DMS114 treated with DMSO at 0.1 percent for 48 hours (cell line): Measurements from ENCODE around the gene DLGAP3.

ENCODE experiments used
- DNase-seq: peaks from one replicate; lab custom pipeline; 2025; ENCODE audit not compliant: unreplicated experiment; lab: John Stamatoyannopoulos, UW

Gene DLGAP3

DNA sequence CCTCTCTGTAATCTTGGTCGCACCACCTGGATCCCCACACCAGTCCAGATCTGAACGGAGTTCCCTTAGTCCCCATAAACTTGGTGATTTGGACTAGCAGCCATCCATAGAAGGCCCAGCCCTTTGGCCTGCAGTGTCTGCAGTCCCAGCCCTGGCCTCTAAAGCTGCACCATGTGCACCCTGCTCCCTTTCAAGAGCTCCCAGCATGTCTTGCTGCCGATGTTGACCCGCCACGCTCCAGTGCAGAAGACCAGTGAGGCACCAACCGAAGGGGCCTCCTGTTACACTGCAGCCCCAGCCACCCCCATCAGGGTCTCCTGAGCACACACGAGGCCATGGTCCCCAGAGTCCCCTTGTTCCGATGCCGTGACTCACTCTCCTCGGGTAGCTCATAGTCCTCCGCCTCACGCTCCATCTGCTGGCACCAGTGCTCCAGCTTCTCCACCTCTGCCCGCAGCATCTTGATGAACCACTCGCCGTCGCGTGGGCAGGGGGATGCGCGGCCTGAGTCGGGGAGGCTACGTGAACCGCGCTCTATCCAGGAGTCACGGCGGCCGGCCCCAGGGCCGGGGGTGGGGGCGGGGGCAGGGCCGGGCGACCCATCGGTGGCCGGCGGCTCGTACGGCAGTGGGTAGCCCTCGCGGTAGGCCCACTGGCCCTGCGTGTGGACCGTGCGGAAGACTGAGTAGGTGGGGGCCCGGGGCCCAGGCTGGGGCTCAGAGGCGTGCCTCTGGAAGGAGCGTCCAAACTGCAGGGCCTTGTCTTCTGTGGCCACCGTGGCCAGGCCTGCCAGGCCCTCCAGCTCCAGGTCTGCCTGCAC, 61.0 kb downstream of the DLGAP3 start:
- DNase-seq: no peak

DNA sequence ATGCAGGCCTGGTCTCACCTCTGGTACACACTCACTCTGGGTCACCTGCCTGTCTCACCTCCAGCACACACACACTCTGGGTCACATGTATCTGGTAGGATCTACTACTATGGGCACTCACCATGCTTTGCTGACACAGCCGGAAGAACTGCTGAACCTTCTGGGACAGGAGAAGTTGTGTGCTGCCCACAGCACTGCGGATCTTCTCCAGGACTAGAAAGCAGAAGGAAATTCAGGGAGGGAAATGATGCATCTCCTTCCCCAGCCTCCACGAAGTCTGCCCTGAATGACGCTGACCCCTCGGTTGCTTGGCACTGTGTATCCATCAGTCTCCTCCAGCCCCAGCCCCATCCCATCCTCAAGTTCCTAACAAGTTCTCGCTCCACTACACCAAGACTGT, 62.0 kb downstream of the DLGAP3 start:
- DNase-seq: no peak

DNA sequence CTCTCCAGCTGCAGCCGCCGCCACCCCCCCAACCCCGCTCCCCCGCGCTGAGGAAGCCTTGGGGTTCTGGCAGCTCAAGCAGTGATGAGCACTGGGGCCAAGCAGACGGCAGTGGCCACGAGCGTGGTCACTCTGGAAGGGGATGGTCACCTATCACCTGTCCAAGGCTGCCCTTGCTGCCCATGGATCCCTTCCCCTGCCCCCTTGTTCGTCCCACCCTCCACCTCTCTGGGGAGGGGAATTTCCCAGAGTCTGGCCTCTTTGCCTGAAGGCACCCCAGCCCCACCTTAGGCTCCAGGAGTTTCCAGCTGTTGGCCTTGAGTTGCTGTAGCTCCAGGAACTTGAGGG, 62.7 kb downstream of the DLGAP3 start:
- DNase-seq: no peak

DNA sequence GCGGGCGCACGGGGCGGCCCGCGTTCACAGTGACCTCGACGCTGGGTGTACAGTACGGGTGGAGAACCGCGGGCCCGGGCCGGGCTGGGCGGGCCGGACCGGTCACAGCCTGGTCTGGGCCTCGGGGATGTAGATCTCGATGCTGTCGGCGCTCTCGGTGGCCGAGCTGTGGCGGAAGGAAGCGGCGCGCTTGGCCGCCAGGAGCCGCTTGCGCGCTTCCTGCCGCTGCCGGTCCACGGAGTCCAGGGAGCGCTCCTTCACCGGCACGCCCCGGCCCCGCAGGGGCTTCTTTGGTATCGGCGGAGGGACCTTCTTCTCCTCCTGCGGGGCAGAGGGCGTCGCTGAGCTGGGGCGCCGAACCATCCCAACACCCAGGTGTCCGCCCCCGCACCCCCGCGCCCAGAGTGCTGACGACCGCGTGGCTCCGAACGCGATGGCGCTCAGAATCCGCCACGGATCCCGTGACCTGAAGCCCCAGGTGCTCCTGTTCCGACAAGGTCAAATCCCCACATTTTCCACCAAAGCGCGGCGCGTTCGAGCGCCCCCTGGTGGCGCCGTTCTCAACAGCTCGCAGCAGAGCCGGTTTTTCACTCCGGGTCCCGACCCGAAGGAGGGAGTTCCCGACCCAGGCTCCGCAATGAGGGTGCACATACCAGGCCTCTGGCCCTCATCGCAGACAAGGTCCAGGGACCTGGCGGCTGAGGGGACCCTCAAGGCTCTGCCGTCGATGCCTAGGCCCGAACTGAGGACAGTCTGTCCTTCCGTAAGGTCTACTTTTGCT, 63.3 kb downstream of the DLGAP3 start:
- DNase-seq: peak; percentile 16

DNA sequence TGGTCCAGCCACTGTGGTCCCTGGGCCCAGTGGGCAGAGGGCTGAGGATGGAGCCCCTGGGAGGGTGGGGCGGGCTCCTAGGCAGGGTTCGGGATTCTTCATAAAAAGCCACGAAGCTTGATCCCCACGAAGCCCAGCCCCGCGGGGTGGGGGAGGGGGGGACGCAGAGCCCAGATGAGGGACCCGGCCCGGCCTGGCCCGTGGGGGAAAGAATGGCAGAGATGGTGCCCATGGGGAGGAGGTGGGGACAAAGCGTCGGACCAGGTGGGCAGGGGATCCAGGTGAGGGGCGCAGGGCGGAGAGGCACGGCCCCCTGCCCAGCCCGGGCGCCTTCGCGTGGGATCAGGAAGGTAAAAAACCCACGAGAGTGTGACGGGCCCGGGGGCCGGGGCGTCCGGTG, 63.9 kb downstream of the DLGAP3 start:
- no peak for DNase-seq

DNA sequence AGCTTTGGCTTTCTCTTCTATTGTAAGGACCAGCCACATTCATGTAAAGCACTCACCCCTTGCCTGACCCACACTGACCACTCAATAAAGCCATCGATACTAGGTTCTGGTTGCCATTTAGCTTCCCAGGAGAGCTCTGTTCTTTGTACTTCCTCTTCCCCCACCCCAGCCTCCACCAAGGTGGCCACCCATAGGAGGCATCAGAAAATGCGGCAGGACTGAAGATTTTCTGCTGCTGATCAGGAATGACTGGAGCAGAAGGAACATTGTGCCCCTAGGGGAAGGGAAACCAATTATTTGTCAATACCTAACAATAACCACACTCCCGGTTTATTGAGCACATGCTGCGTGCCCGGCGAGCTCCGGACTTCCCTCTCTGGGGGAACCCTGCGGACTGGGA, 64.7 kb downstream of the DLGAP3 start:
- no peak for DNase-seq

DNA sequence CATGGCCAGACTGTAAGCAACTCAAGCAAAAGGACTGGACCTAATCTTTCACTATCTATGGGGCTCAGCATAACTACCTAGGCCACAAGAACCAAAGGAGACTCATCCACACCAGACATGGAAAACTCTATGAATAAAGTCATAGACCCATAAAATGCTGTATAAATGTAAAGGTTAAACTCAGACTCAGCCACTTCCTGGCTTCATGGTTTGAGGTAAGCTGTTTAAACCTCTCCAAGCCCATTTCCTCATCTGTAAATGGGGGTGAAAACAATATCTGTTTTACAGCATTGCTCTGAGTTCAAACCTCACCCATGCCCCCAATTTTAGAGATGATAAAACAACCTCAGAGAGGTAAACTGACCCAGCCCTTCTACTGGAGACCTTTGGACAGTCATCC, 65.9 kb downstream of the DLGAP3 start:
- DNase-seq: no peak

DNA sequence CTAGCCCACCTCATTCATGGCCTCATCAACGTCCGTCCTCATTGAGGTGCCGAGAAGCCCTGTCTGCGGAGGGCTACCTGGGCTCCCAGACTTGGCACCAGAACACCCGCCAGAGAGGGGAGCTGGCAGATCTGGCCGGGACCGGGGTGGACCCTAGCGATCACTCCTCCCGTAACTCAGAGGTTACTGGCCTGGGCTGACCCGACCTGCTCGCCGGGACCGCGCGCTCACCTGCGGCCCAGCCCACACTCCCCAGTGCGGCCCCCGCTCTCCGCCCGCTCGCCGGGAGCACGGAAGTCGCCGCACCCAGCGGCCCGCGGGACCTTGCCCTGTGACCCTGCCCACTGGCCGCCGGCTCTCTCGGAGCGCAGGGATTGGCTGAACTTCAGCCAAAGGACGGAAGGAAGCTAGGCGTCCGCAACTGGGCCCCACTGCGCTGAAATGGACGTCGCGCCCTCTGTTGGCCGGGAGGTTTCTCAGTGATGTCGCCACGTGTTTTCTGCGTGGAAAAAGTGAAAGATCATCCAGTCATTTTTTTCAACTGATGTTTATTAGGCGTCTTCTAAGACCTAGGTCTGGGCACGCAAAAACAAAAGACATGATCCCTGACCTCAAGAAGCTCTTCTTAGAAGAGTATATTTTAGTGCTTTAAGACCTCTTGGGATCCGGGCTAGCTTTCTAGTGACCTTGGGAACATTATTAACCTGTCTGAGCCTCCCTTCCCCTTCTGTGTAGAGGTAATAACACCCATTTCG, 69.8 kb downstream of the DLGAP3 start, which contains the start of gene SMIM12:
SMIM12 (minus strand) TSS at position 304 of the 755 bp plus-strand sequence. CDS start 3,772 bp downstream, outside the sequence.
- peak; percentile 85 for DNase-seq

DNA sequence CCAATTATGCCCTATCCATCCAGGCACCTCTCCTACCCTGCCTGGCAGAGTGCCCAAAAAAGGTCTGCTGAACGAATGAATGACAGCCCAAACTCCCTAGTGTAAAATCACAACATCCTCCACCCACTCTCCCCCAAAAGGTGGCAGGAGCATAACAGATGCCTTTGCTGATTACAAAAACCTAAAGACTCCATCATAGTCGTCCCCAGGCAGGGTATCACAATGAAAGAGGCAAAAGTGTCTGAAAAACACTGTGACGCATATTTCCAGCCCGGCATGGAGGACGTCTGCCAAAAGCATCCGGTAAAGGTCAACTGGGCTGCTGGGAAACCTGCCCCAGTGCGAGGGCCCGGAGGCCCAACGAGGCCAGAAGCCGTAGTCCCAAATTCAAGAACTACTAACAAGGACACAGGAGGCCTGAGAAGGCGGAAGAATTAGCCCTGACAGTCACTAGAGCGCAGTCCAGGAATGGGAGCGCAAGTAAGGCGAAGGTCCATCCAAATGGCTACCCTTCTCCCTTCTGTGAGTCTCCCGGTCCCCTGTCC, 70.5 kb downstream of the DLGAP3 start:
- DNase-seq: no peak

DNA sequence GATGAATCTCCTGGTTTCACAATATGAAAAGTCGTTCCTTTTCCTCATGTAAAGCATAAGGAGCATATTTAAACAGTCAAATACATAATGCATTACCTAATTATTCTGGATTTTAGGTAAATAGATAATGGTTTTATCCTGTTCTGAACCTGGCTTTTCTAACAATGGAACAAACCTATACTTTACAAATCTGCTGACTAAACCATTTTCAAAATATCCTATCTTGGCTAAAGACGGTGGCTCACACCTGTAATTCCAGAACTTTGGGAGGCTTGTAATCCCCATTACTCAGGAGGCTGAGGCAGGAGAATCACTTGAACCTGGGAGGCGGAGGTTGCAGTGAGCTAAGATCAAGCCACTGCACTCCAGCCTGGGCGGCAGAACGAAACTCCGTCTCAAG, 72.8 kb downstream of the DLGAP3 start:
- no peak for DNase-seq

DNA sequence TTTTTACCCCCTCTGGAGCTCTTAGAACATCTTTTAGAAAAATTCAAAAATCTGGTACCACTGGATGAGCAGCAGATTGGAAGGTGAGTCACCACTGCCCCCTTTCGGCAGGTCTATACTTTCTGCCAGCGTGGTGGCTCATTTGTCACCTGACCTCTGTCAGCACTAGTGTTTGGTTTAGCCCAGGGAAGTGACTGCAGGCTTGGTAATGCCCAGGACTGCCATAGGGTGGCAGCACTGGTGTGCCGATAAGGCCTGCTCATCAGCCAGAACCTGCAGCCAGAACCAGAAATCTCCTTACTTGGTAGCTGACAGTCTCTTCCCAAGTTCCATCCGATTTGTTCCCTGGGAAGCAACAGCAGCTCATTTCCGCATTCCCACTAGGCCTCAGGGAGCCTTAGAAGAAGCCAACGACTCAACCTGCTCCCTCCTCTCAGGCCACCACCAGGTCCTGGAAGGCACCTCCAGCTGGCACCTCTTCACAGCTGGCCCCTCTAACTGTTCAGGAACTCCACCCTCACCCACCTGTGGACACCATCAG, 76.7 kb downstream of the DLGAP3 start:
- DNase-seq: peak; percentile 84

DNA sequence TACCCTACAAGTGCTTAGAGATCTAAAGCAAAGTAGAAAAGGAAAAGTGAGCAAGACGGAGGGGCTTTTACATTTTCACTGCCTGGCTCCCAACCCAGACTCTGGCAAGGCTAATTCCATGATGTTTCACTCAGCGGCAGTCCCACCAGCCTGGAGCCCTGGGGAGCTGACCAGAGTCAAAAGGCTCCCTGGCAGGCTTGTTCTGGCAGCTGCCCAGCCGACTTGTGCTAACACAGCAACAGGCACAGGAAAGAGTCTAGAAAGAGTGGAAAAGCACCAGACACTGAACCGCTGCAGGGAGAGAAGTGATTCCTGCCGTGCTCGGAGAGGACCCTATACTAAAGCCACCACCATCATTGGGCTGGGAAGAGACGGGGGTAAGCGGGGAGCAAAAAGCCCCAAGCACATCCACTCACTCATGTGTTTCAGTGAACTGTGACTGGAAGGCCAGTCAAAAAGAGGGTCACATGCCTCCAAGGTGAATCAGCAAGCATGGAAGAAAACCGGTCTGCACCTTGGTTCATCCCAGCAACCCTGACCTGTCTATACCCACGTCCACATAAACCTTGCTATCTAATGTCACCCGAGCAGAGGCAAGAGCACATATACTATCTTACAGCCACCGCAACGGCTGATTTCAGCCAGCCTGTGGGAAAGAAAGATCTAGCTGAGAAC, 77.9 kb downstream of the DLGAP3 start:
- no peak for DNase-seq

DNA sequence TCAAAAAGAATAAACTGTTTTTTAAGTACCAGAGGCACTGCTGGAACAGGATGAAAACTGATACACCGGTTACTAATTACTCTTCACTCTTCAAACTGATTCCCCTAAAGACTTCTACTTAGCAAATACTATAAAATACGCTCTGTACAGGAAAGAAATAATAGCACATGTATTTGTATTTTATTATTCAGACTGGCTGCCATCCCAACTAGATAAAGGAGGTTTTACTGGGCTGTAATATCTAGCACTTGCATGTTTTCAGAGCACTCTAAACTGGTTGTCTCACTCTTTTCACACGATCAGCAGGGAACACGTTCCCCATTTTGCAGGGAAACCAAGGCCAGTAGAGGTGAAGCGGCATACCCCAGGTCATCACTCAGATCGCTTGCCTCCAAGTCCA, 79.1 kb downstream of the DLGAP3 start:
- DNase-seq: no peak

DNA sequence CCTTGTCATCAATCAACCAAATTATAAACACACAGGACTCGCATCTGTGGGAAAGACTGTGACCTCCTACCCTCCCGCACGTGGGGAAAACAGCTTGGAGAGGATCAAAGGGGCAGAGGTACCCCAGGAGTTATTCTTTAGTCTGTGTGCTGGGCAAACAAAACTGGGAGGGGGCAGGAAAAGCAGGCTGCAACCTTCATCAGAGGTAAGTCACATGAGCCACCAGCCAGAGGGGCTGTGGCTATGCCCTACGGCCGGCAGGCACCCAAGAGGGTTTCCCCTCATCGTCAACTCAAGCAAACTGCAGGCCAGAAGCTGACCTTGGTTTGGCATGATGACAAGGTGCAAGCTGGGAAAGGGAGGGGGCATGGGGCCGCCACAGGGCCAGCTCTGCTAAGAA, 82.4 kb downstream of the DLGAP3 start:
- DNase-seq: no peak

DNA sequence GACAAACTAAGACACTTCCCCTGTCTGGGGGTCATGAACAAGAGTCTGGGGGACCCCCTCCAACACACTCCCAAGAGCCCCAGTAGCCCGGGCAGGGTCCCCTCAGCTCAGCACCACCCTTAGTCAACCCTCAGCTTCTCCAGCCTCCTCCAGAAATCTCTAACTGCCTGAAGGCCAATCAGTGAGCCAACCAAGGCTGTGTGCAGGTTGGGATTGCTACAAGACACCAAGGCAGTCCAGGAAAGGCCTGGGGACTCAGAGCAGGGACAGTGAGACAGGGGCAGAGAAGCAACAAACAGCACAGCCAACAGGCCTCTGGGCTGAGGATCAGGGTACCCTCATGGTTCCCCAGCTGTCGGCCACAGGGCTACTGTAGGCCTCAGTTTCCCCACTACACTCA, 83.2 kb downstream of the DLGAP3 start:
- DNase-seq: no peak

DNA sequence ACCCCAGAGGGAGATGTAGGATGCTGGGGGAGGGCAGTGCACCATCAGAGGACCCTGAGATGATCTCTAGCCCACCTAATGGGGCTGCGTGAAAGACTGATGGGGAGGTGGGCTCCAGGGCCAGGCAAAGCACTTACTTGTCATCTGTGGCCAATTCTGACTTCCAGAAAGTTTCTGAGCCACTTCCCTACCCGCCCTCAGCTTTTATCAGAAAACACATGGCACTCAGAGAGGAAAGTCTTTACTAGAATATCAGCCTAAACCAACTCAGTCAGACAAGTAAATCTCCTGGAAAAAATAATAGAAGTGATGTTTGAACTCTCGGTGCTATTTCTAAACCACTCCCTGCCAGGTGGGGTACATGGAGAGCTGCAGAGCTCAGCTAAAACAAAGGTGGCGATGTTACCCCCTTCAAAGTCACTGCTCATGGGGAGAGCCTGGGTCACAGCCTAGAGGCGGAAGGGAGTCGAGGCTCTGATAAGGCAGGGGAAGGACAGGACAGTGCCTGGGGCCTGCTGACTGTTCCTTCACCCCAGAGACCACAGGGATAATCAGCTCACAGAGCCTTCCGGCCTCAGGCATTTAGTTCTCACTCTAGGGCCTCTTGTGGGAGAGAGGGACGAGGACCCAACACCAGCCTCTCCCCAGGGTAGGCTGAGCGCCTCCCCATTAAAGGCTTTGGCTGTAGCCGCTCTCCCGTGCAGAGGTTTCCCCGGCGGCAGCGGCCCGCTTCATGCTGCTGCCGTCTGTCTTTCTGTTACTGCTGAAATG, 84.1 kb downstream of the DLGAP3 start:
- DNase-seq: no peak

DNA sequence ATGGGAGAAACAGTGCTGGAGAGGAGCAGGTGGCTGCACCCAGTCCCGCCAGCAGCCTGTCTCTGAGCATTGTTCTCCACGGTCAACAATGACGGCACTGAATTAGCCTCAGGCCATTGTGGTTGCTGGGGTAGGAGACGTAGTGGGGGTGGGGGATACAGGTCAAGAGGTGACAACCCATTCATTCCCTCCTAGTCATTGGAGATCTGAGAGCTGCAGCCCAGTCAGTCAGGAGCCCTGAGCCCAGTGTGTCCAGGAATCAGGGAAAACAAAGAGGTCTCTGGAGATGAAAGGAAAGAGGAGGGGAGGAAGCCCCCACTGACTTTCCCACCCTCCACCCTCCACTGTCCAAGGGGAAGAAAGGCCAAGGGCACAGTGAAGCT, 85.2 kb downstream of the DLGAP3 start:
- no peak for DNase-seq

DNA sequence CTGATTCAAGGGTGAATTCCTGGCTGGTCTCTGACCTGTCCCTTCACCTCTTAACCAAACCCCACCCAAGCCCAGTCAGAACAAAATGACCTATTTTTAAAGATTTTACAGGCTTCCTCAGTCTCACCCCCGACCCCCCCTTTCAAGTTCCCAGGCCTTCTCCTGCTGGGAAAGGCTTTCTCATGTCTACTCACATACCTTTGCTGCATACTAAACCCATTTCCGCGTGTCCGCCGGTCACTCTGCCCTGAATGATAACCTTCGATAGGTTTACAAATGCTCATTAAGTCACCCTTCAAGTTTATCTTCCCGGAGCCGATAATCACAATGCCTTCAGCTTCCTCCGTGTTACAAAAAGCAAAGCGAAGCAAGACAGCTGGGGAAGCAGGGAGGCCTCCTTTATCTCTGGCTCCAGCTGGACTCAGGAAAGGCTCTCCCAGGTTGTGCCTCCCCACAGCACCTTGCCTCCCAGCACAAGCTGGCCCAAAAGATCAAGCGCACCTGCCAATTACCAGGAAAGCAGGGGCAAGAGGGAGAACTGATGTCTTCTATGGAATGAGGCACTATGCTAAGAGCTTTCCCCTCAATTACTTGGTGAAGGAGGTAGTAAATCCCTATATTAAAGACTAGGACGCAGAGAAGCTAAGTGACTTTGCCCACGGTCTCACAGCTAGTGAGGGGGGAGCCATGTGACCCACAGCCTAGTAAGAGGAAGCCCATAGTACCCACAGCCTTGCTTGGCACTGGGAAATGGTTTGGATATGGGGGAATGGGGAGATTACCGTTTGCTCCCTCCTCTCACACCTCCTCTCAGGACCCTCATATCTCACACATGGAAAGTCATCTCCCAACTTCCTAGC, 85.8 kb downstream of the DLGAP3 start:
- DNase-seq: no peak

DNA sequence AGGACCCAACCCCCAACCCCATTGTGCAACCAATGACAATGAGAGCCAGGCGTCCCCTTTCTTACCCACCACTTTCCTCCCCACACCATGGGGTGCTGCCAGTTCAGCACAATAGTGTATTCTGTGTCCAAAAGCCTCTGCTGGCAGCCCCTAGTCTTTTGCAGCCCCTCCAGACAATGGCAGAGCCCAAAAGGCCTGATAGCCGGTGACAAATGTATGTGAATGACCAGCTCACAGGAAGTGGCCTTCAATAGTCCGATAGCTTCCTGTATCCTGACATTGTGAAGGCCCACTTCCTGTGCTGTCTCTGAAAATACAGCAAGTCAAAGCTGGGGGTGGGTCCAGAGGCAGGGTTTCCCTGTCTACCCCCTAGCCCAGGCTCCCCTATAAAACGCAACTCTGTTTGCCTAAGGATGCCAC, 86.5 kb downstream of the DLGAP3 start:
- no peak for DNase-seq
